Measurements from ENCODE around the gene SCAMP5.

DNA sequence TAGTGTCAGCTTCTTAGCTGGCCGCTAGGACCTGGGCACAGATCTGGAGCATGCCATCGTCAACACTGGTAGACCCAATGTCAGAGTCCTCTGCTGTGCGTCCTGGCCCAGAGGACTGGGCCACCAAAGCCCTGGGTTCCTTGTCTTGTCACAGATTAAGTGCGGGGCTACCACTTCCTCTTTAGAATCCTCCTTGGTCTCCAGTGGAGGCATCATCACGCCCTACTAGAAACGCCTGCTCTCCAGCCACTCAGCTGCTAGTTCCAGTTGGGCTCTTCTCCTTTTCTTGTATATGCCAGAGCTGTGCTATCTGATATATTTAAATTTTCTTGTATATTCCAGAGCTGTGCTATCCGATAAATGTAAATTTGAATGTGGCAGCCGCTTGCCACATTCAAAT, 39.3 kb downstream of the SCAMP5 start:
- no peak for TF ChIP-seq POLR2A (IDR thresholded peaks at IDR 0.05)
- TF ChIP-seq, protein P1, sequence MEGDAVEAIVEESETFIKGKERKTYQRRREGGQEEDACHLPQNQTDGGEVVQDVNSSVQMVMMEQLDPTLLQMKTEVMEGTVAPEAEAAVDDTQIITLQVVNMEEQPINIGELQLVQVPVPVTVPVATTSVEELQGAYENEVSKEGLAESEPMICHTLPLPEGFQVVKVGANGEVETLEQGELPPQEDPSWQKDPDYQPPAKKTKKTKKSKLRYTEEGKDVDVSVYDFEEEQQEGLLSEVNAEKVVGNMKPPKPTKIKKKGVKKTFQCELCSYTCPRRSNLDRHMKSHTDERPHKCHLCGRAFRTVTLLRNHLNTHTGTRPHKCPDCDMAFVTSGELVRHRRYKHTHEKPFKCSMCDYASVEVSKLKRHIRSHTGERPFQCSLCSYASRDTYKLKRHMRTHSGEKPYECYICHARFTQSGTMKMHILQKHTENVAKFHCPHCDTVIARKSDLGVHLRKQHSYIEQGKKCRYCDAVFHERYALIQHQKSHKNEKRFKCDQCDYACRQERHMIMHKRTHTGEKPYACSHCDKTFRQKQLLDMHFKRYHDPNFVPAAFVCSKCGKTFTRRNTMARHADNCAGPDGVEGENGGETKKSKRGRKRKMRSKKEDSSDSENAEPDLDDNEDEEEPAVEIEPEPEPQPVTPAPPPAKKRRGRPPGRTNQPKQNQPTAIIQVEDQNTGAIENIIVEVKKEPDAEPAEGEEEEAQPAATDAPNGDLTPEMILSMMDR (IDR thresholded peaks at IDR 0.05) = no peak

Measured in body of pancreas (tissue), 4 donors.